HEK293 (cell line): ENCODE measurements around the gene RANGAP1.

Source experiments
- CTCF ChIA-PET: fragments of 350-600 bp; formaldehyde crosslinking; extraction: SDS; loops from one replicate; lab custom pipeline; 2021; ENCODE audit warnings: antibody characterized with exemption; lab: Yijun Ruan, JAX
- POLR2A ChIA-PET: fragments of 300-600 bp; formaldehyde crosslinking; extraction: SDS; loops from one replicate; lab custom pipeline; 2020; ENCODE audit warnings: antibody characterized with exemption, inconsistent platforms; lab: Yijun Ruan, JAX
- H3K27ac ChIP-seq: fragments of 200-500 bp; sonication (Bioruptor generic); 2 replicates; pipeline ENCODE4 v1.5.1; 2014; ENCODE audit warnings: low read depth, low read length, control low read depth, inconsistent platforms; ENCODE audit errors: extremely low read depth
- H3K36me3 ChIP-seq, 2 experiments: fragments of 200-500 bp in 1 of 2; sonication (Bioruptor generic) in 1 of 2; 1 replicate in 1 of 2; 2 replicates in 1 of 2; pipeline ENCODE4 v1.5.1; 2014 to 2017; ENCODE audit warnings: inconsistent platforms in 2 of 2, low read length in 2 of 2; ENCODE audit not compliant: control insufficient read depth in 2 of 2, insufficient read depth in 1 of 2
- H3K4me1 ChIP-seq: fragments of 200-500 bp; sonication (Bioruptor generic); 2 replicates; pipeline ENCODE4 v1.5.1; 2014; ENCODE audit warnings: mild to moderate bottlenecking, low read length, inconsistent platforms; ENCODE audit not compliant: control insufficient read depth, insufficient read depth
- H3K4me3 ChIP-seq: 2 replicates; pipeline ENCODE4 v1.5.1; 2011; ENCODE audit warnings: low read depth, mild to moderate bottlenecking, control low read depth, low read length, moderate library complexity
- H3K9me3 ChIP-seq: fragments of 200-500 bp; sonication (Bioruptor generic); 2 replicates; pipeline ENCODE4 v1.5.1; 2014; ENCODE audit warnings: low read depth, low read length, inconsistent platforms; ENCODE audit not compliant: control insufficient read depth, insufficient read depth
- ELK4 ChIP-seq: IDR thresholded peaks from 2 replicates; pipeline ENCODE4 v1.6.1; 2011; ENCODE audit warnings: mild to moderate bottlenecking, low read depth, low read length, borderline replicate concordance
- GLIS1 ChIP-seq: fragments of 450-650 bp; formaldehyde crosslinking; IDR thresholded peaks from 2 replicates; pipeline ENCODE4 v1.5.1; 2016; ENCODE audit warnings: missing biosample characterization, missing genetic modification characterization
- KLF1 ChIP-seq: fragments of 450-650 bp; formaldehyde crosslinking; IDR thresholded peaks from 2 replicates; pipeline ENCODE4 v1.5.1; 2016; ENCODE audit warnings: missing biosample characterization, missing genetic modification characterization
- KLF7 ChIP-seq: fragments of 450-650 bp; formaldehyde crosslinking; IDR thresholded peaks from 2 replicates; pipeline ENCODE4 v1.5.1; 2016; ENCODE audit warnings: missing biosample characterization, missing genetic modification characterization, borderline replicate concordance
- SETDB1 ChIP-seq: IDR thresholded peaks from one replicate; pipeline ENCODE4 v1.6.1; 2017; ENCODE audit warnings: mild to moderate bottlenecking, low read length, moderate library complexity, mixed read lengths; ENCODE audit not compliant: insufficient read length
- SP2 ChIP-seq: fragments of 450-650 bp; formaldehyde crosslinking; IDR thresholded peaks from 2 replicates; pipeline ENCODE4 v1.5.1; 2016; ENCODE audit warnings: missing biosample characterization, missing genetic modification characterization
- YY1 ChIP-seq: fragments of 450-650 bp; formaldehyde crosslinking; IDR thresholded peaks from 2 replicates; pipeline ENCODE4 v1.5.1; 2018; ENCODE audit warnings: missing biosample characterization, missing genetic modification characterization
- ZBTB17 ChIP-seq: fragments of 450-650 bp; formaldehyde crosslinking; IDR thresholded peaks from 2 replicates; pipeline ENCODE4 v1.5.1; 2016; ENCODE audit warnings: missing biosample characterization, missing genetic modification characterization
- ZBTB44 ChIP-seq: fragments of 450-650 bp; IDR thresholded peaks from 2 replicates; pipeline ENCODE4 v1.5.1; 2018; ENCODE audit warnings: missing biosample characterization, mild to moderate bottlenecking, missing genetic modification characterization
- ZNF112 ChIP-seq: fragments of 450-650 bp; formaldehyde crosslinking; IDR thresholded peaks from 2 replicates; pipeline ENCODE4 v1.5.0; 2017; ENCODE audit warnings: missing biosample characterization, missing genetic modification characterization
- ZNF132 ChIP-seq: fragments of 450-650 bp; formaldehyde crosslinking; IDR thresholded peaks from 2 replicates; pipeline ENCODE4 v1.5.1; 2017; ENCODE audit warnings: missing biosample characterization, missing genetic modification characterization, borderline replicate concordance
- ZNF138 ChIP-seq: fragments of 450-650 bp; formaldehyde crosslinking; IDR thresholded peaks from 2 replicates; pipeline ENCODE4 v1.5.1; 2016; ENCODE audit warnings: missing biosample characterization, missing genetic modification characterization, borderline replicate concordance
- ZNF146 ChIP-seq: fragments of 450-650 bp; formaldehyde crosslinking; IDR thresholded peaks from 2 replicates; pipeline ENCODE4 v1.5.1; 2016; ENCODE audit warnings: missing biosample characterization, missing genetic modification characterization
- ZNF239 ChIP-seq: fragments of 450-650 bp; formaldehyde crosslinking; IDR thresholded peaks from 2 replicates; pipeline ENCODE4 v1.5.1; 2016; ENCODE audit warnings: missing biosample characterization, missing genetic modification characterization
- ZNF266 ChIP-seq: fragments of 450-650 bp; formaldehyde crosslinking; IDR thresholded peaks from 2 replicates; pipeline ENCODE4 v1.5.1; 2016; ENCODE audit warnings: missing biosample characterization, missing genetic modification characterization, low read depth
- ZNF449 ChIP-seq: fragments of 450-650 bp; formaldehyde crosslinking; IDR thresholded peaks from 2 replicates; pipeline ENCODE4 v1.5.1; 2017; ENCODE audit warnings: missing biosample characterization, mild to moderate bottlenecking, missing genetic modification characterization, moderate library complexity
- ZNF473 ChIP-seq: fragments of 450-650 bp; formaldehyde crosslinking; IDR thresholded peaks from 2 replicates; pipeline ENCODE4 v1.5.1; 2017; ENCODE audit warnings: missing biosample characterization, missing genetic modification characterization
- ZNF488 ChIP-seq: fragments of 450-650 bp; formaldehyde crosslinking; IDR thresholded peaks from 2 replicates; pipeline ENCODE4 v1.5.1; 2016; ENCODE audit warnings: missing biosample characterization, missing genetic modification characterization
- ZNF664 ChIP-seq: fragments of 450-650 bp; formaldehyde crosslinking; IDR thresholded peaks from 2 replicates; pipeline ENCODE4 v1.5.1; 2016; ENCODE audit warnings: missing biosample characterization, missing genetic modification characterization
- ZNF670 ChIP-seq: fragments of 450-650 bp; formaldehyde crosslinking; IDR thresholded peaks from 2 replicates; pipeline ENCODE4 v1.5.1; 2016; ENCODE audit warnings: missing biosample characterization, missing genetic modification characterization, low read depth
- ZXDB ChIP-seq: fragments of 450-650 bp; formaldehyde crosslinking; IDR thresholded peaks from 2 replicates; pipeline ENCODE4 v1.5.1; 2016; ENCODE audit warnings: missing biosample characterization, missing genetic modification characterization

Gene RANGAP1

GRCh38 chr22:41216984-41217383, 69.0 kb downstream of the RANGAP1 start:
- POLR2A ChIA-PET: interaction anchor here (0.7 kb wide), 1 partner anchor 12 kb away, joined by 3 read pairs; no protein-coding TSS in a partner anchor
- H3K4me3 ChIP-seq: no peak overlapping the region

GRCh38 chr22:41215926-41216325, 70.1 kb downstream of the RANGAP1 start:
- Histone ChIP-seq H3K9me3 (no peaks in the 10 kb centered on the region), H3K4me1 (no peaks in the 10 kb centered on the region), H3K36me3 (peaks cover 46 to 82% of the 10 kb centered on the region in 2 experiments), H3K4me3 (no peak overlapping the region), H3K27ac (no peak overlapping the region)
- TF ChIP-seq YY1: no peak
- TF ChIP-seq ZNF239 (tag by site-specific recombination): no peak
- peak; percentile 5 for TF ChIP-seq SETDB1
- ChIA-PET POLR2A (no interaction called here), CTCF (interaction anchor here (0.6 kb wide), 2 partner anchors 14 to 573 kb away, joined by 3 read pairs; no protein-coding TSS in a partner anchor)

More at GRCh38 chr22:41216984-41217383, 69.0 kb downstream of the RANGAP1 start:
- peak overlapping the region; percentile 46; the same call in 1 of the 2 replicates for H3K27ac ChIP-seq
- H3K36me3 ChIP-seq: peaks cover 50 to 85% of the 10 kb centered on the region in 2 experiments
- TF ChIP-seq ELK4 (no peak), ZNF473 (tag by site-specific recombination) (no peak), ZBTB17 (no peak), ZNF266 (tag by site-specific recombination) (no peak), GLIS1 (no peak), ZNF132 (no peak), ZXDB (no peak), ZNF488 (tag by site-specific recombination) (no peak), ZNF112 (tag by site-specific recombination) (no peak), SP2 (tag by site-specific recombination) (no peak), KLF1 (tag by site-specific recombination) (no peak), ZNF138 (tag by site-specific recombination) (no peak), ZNF664 (tag by site-specific recombination) (no peak), ZNF670 (tag by site-specific recombination) (no peak), KLF7 (tag by site-specific recombination) (no peak), ZNF449 (tag by site-specific recombination) (no peak), ZNF146 (no peak)
- no peaks in the 10 kb centered on the region for H3K9me3 ChIP-seq
- no peaks in the 10 kb centered on the region for H3K4me1 ChIP-seq
- CTCF ChIA-PET: interaction anchor here (0.5 to 1.7 kb wide), 2 partner anchors 21 to 35 kb away, joined by 3 to 6 read pairs; no protein-coding TSS in a partner anchor

GRCh38 chr22:41215409-41215808, 70.6 kb downstream of the RANGAP1 start:
- POLR2A ChIA-PET: no interaction called here
- CTCF ChIA-PET: interaction anchor here (0.6 to 0.9 kb wide), 3 partner anchors 14 to 572 kb away, joined by 3 read pairs; no protein-coding TSS in a partner anchor

More at GRCh38 chr22:41215409-41215808, 70.6 kb downstream of the RANGAP1 start:
- no peak for TF ChIP-seq ZBTB44 (tag by site-specific recombination)
- peak; percentile 78 for TF ChIP-seq SETDB1
- TF ChIP-seq, all 188 proteins: peak for 1
- Histone ChIP-seq H3K36me3 (peaks cover 46 to 81% of the 10 kb centered on the region in 2 experiments), H3K27ac (no peak overlapping the region), H3K4me3 (no peak overlapping the region), H3K9me3 (no peaks in the 10 kb centered on the region), H3K4me1 (no peaks in the 10 kb centered on the region)
